GM18873 (cell line): Measurements from ENCODE around the gene FOXJ1.

Experiments
- ATAC-seq: cut with Tn5 transposase; IDR thresholded peaks from one replicate; pipeline ENCODE4 v1.9.1; 2021; ENCODE audit warnings: mild to moderate bottlenecking, moderate library complexity, moderate number of reproducible peaks; ENCODE audit not compliant: unreplicated experiment, low FRiP score

FOXJ1 gene

GRCh38 chr17:76097716-76098295, 43.2 kb downstream of the FOXJ1 start:
- no peak for ATAC-seq

GRCh38 chr17:76095943-76096342, 45.1 kb downstream of the FOXJ1 start:
- ATAC-seq = no peak

GRCh38 chr17:76094046-76094445, 47.0 kb downstream of the FOXJ1 start:
- ATAC-seq = no peak

- ATAC-seq = no peak
Observed at GRCh38 chr17:76092526-76093413, 48.3 kb downstream of the FOXJ1 start.

- ATAC-seq = no peak
Observed at GRCh38 chr17:76091526-76092286, 49.3 kb downstream of the FOXJ1 start.

- no peak for ATAC-seq
Observed at GRCh38 chr17:76090517-76091129, 50.4 kb downstream of the FOXJ1 start.

GRCh38 chr17:76089680-76090516, 51.1 kb downstream of the FOXJ1 start:
- no peak for ATAC-seq

- no peak for ATAC-seq
Observed at GRCh38 chr17:76088868-76089576, 52.0 kb downstream of the FOXJ1 start.

GRCh38 chr17:76088041-76088867, 52.8 kb downstream of the FOXJ1 start:
- ATAC-seq = no peak

GRCh38 chr17:76087531-76087930, 53.5 kb downstream of the FOXJ1 start:
- ATAC-seq = no peak

GRCh38 chr17:76086384-76086783, 54.7 kb downstream of the FOXJ1 start:
- no peak for ATAC-seq
